Aortic smooth muscle cell (primary cell): ENCODE results near the gene DACH2. TPM values are rescaled to one million over a fixed set of nuclear protein-coding genes. Genes with fewer than 3 reads are reported as not detected.

Source experiments
- total RNA-seq: library from RNA; depleted of rRNA; stranded (reverse); fragments of >200 nt; gene quantifications from 2 replicates; pipeline ENCODE4 v1.2.3, GENCODE V29; 2014

The DACH2 gene
- not detected in 2 replicates for total RNA-seq

DNA sequence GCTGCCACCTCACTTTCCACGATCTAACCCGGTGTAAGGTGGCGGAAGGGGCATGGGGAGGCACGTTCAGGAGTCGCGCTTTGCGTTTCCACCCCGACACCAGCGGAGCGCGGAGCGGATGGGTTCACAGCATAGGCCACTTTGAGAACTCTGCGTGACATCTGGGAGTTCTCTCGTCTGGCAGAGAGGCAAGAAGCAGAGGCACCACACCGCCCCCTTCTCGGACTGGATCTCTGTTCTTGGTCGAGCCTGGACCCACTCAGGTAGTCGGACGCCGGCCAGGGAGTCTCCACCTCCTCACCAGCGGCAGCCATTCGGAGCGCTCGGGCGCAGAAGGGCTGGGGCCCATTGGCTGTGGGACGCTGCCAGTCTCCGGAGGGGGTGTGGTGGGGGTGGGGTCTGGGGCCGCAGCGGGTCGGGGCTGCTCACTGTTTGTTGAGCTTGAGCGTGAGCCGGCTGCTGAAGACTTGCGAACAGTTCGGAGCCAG lies at the start of gene DACH2:
TSS of gene DACH2 (plus strand) at position 428 of the 488 bp plus-strand sequence.

Other genes with a start within 250 kb of the DACH2 start
- gene CHM, start 100.9 kb upstream of the DACH2 start, total RNA-seq = 19.4 and 22.2 TPM in 2 replicates